H9 (cell line): ENCODE data around the gene PODXL2. TPM values are rescaled to one million over a fixed set of nuclear protein-coding genes. Genes with fewer than 3 reads are reported as not detected.

ENCODE experiments used
- DNase-seq: peaks from one replicate; pipeline ENCODE4 v3.0.0-alpha.2; 2017
- H2AFZ ChIP-seq: one replicate; pipeline ENCODE4 v1.6.1; 2013; ENCODE audit warnings: mild to moderate bottlenecking, low read length, control low read depth, moderate library complexity
- H2AK5ac ChIP-seq: 2 replicates; pipeline ENCODE4 v1.6.1; 2013; ENCODE audit warnings: low read length, control low read depth, mixed read lengths; ENCODE audit not compliant: insufficient read length
- H2BK120ac ChIP-seq: one replicate; pipeline ENCODE4 v1.6.1; 2013; ENCODE audit warnings: low read depth, mild to moderate bottlenecking, low read length, control low read depth, inconsistent platforms; ENCODE audit not compliant: poor library complexity, severe bottlenecking
- H2BK12ac ChIP-seq: 2 replicates; pipeline ENCODE4 v1.6.1; 2013; ENCODE audit warnings: low read length, control low read depth, mixed read lengths, low read depth; ENCODE audit not compliant: insufficient read length
- H2BK15ac ChIP-seq: 2 replicates; pipeline ENCODE4 v1.6.1; 2013; ENCODE audit warnings: low read depth, low read length, control low read depth
- H2BK20ac ChIP-seq: one replicate; pipeline ENCODE4 v1.6.1; 2013; ENCODE audit warnings: low read depth, mild to moderate bottlenecking, low read length, control low read depth, inconsistent platforms; ENCODE audit not compliant: poor library complexity, severe bottlenecking
- H2BK5ac ChIP-seq: 2 replicates; pipeline ENCODE4 v1.6.1; 2013; ENCODE audit warnings: low read length, control low read depth, mixed read lengths; ENCODE audit not compliant: insufficient read length
- H3K14ac ChIP-seq: 2 replicates; pipeline ENCODE4 v1.6.1; 2013; ENCODE audit warnings: low read length, control low read depth; ENCODE audit not compliant: insufficient read depth
- H3K18ac ChIP-seq: 2 replicates; pipeline ENCODE4 v1.6.1; 2013; ENCODE audit warnings: low read depth, mild to moderate bottlenecking, mixed read lengths, low read length, control low read depth; ENCODE audit not compliant: insufficient read length
- H3K23ac ChIP-seq: 2 replicates; pipeline ENCODE4 v1.6.1; 2013; ENCODE audit warnings: low read length, control low read depth, mixed read lengths, low read depth; ENCODE audit not compliant: insufficient read length
- H3K23me2 ChIP-seq: 2 replicates; pipeline ENCODE4 v1.6.1; 2013; ENCODE audit warnings: low read depth, mild to moderate bottlenecking, mixed read lengths, low read length, control low read depth; ENCODE audit not compliant: insufficient read length, poor library complexity, severe bottlenecking
- H3K27ac ChIP-seq: 2 replicates; pipeline ENCODE4 v1.5.1; 2013; ENCODE audit warnings: low read length, control low read depth, mixed read lengths, low read depth; ENCODE audit not compliant: insufficient read length
- H3K27me3 ChIP-seq: 2 replicates; pipeline ENCODE4 v1.6.1; 2013; ENCODE audit warnings: low read length, control low read depth, inconsistent platforms; ENCODE audit not compliant: insufficient read depth
- H3K4ac ChIP-seq: 2 replicates; pipeline ENCODE4 v1.6.1; 2013; ENCODE audit warnings: low read depth, mild to moderate bottlenecking, control low read depth, inconsistent platforms, low read length, moderate library complexity
- H3K4me1 ChIP-seq: 2 replicates; pipeline ENCODE4 v1.6.1; 2013; ENCODE audit warnings: low read length, control low read depth, inconsistent platforms; ENCODE audit not compliant: insufficient read depth
- H3K4me2 ChIP-seq: 2 replicates; pipeline ENCODE4 v1.6.1; 2013; ENCODE audit warnings: low read length, control low read depth, mixed read lengths; ENCODE audit not compliant: insufficient read length, insufficient read depth
- H3K56ac ChIP-seq: 2 replicates; pipeline ENCODE4 v1.6.1; 2013; ENCODE audit warnings: low read depth, mild to moderate bottlenecking, mixed read lengths, low read length, control low read depth; ENCODE audit not compliant: insufficient read length
- H3K79me1 ChIP-seq: 2 replicates; pipeline ENCODE4 v1.6.1; 2013; ENCODE audit warnings: low read depth, mild to moderate bottlenecking, moderate library complexity, low read length, control low read depth, inconsistent platforms; ENCODE audit not compliant: insufficient read depth, poor library complexity, severe bottlenecking
- H3K79me2 ChIP-seq: 2 replicates; pipeline ENCODE4 v1.6.1; 2013; ENCODE audit warnings: low read length, control low read depth, inconsistent platforms; ENCODE audit not compliant: insufficient read depth
- H3K9ac ChIP-seq: 2 replicates; pipeline ENCODE4 v1.6.1; 2013; ENCODE audit warnings: low read length, control low read depth, mixed read lengths; ENCODE audit not compliant: insufficient read length; ENCODE audit errors: extremely low read depth
- H3K9me3 ChIP-seq: one replicate; pipeline ENCODE4 v1.6.1; 2013; ENCODE audit warnings: low read depth, low read length, inconsistent platforms; ENCODE audit not compliant: control insufficient read depth
- H3T11ph ChIP-seq: one replicate; pipeline ENCODE4 v1.6.1; 2013; ENCODE audit warnings: mild to moderate bottlenecking, low read length, control low read depth, inconsistent platforms
- H4K20me1 ChIP-seq: one replicate; pipeline ENCODE4 v1.6.1; 2013; ENCODE audit not compliant: control insufficient read depth, insufficient read length, insufficient read depth
- H4K5ac ChIP-seq: 2 replicates; pipeline ENCODE4 v1.6.1; 2013; ENCODE audit warnings: low read depth, mild to moderate bottlenecking, mixed read lengths, low read length, control low read depth; ENCODE audit not compliant: insufficient read length
- H4K8ac ChIP-seq: replicated peaks from 2 replicates; pipeline ENCODE4 v1.6.1; 2013; ENCODE audit warnings: low read length, control low read depth, mixed read lengths, low read depth; ENCODE audit not compliant: insufficient read length
- H4K91ac ChIP-seq: 2 replicates; pipeline ENCODE4 v1.6.1; 2013; ENCODE audit warnings: low read depth, mild to moderate bottlenecking, moderate library complexity, mixed read lengths, low read length, control low read depth; ENCODE audit not compliant: insufficient read length
- H3K27ac Mint-ChIP-seq, 3 experiments: 2 replicates in 2 of 3; 3 replicates in 1 of 3; pipeline ENCODE4 v1.8.0; 2020 to 2021; ENCODE audit warnings: mixed read lengths in 3 of 3, mild to moderate bottlenecking in 1 of 3, moderate library complexity in 1 of 3
- H3K27me3 Mint-ChIP-seq: 2 replicates; pipeline ENCODE4 v1.8.0; 2021; ENCODE audit warnings: low read depth, mild to moderate bottlenecking, moderate library complexity, mixed read lengths
- H3K36me3 Mint-ChIP-seq, 3 experiments: 2 replicates in 2 of 3; 3 replicates in 1 of 3; pipeline ENCODE4 v1.8.0; 2020 to 2021; ENCODE audit warnings: low read depth in 3 of 3, mixed read lengths in 3 of 3; ENCODE audit not compliant: insufficient read depth in 1 of 3
- H3K4me1 Mint-ChIP-seq, 2 experiments: 2 replicates each; pipeline ENCODE4 v1.8.0; 2020; ENCODE audit warnings: mixed read lengths in 2 of 2
- H3K4me3 Mint-ChIP-seq, 2 experiments: 2 replicates in 1 of 2; 3 replicates in 1 of 2; pipeline ENCODE4 v1.8.0; 2020 to 2021; ENCODE audit warnings: mild to moderate bottlenecking in 2 of 2, mixed read lengths in 2 of 2, moderate library complexity in 1 of 2
- H3K9me3 Mint-ChIP-seq, 2 experiments: 2 replicates in 1 of 2; 3 replicates in 1 of 2; pipeline ENCODE4 v1.8.0; 2020; ENCODE audit warnings: mild to moderate bottlenecking in 2 of 2, mixed read lengths in 2 of 2, moderate library complexity in 1 of 2
- CTCF ChIP-seq: fragments of 200-600 bp; sonication (generic); conservative IDR thresholded peaks from 3 replicates; pipeline ENCODE4 v1.8.0; 2021; ENCODE audit warnings: antibody characterized with exemption, mild to moderate bottlenecking
- WGBS: extraction: QIAGEN DNeasy Blood & Tissue Kit; methylation state at CpG from one replicate; pipeline ENCODE4 v1.1.7; 2013; ENCODE audit warnings: missing lambda C conversion rate, low lambda C conversion rate, mixed read lengths; ENCODE audit not compliant: insufficient read length; ENCODE audit errors: extremely low coverage; 5-methylcytosine and 5-hydroxymethylcytosine counted together
- total RNA-seq: library from RNA; stranded (reverse); gene quantifications from 2 replicates; pipeline ENCODE4 v1.2.1, GENCODE V29; 2021

The PODXL2 gene
- total RNA-seq, 1 experiment from 2014 or later: 24.6 TPM

GRCh38 chr3:127699416-127700300, 70.7 kb downstream of the PODXL2 start:
- Mint-ChIP-seq H3K4me1 (peaks cover 7 to 22% of the 10 kb centered on the region in 2 experiments), H3K27ac (no peak overlapping the region), H3K9me3 (peaks cover 3 to 7% of the 10 kb centered on the region in 2 experiments), H3K27me3 (no peaks in the 10 kb centered on the region), H3K36me3 (0 out of 7 replicates have a peak, but pooled peaks cover 0 to 6% (median 2%) of the 10 kb centered on the region in 3 experiments), H3K4me3 (no peak overlapping the region; a peak in 1 of 5 replicates)
- TF ChIP-seq CTCF: no peak
- no peak for DNase-seq
- Histone ChIP-seq H2BK15ac (no peak overlapping the region), H2BK5ac (no peak overlapping the region), H3K9ac (no peak overlapping the region), H3K79me2 (no peaks in the 10 kb centered on the region), H3K23me2 (no peaks in the 10 kb centered on the region), H4K5ac (no peak overlapping the region), H3K9me3 (no peaks in the 10 kb centered on the region), H4K8ac (no peak overlapping the region), H3K23ac (no peak overlapping the region), H4K20me1 (no peaks in the 10 kb centered on the region), H4K91ac (no peak overlapping the region), H3K18ac (no peak overlapping the region), H3K27ac (no peak overlapping the region), H2BK120ac (no peak overlapping the region), H3K4me1 (no peaks in the 10 kb centered on the region), H3K27me3 (no peaks in the 10 kb centered on the region), H3T11ph (no peak overlapping the region), H2BK20ac (no peak overlapping the region), H2BK12ac (no peak overlapping the region), H3K14ac (no peak overlapping the region), H3K4ac (no peak overlapping the region), H3K79me1 (no peaks in the 10 kb centered on the region), H2AK5ac (no peak overlapping the region), H3K4me2 (no peak overlapping the region), H3K56ac (no peak overlapping the region), H2AFZ (no peak overlapping the region)
- WGBS: no CpG with 5 or more reads among the region's 9 CpGs
